ENCODE data around the gene TMEM115. TPM values are rescaled to one million over a fixed set of nuclear protein-coding genes. Genes with fewer than 3 reads are reported as not detected.

Gene TMEM115
- total RNA-seq, 4 donors from 2014 or later, result 56.7 to 72.4 (median 68.2) TPM

DNA sequence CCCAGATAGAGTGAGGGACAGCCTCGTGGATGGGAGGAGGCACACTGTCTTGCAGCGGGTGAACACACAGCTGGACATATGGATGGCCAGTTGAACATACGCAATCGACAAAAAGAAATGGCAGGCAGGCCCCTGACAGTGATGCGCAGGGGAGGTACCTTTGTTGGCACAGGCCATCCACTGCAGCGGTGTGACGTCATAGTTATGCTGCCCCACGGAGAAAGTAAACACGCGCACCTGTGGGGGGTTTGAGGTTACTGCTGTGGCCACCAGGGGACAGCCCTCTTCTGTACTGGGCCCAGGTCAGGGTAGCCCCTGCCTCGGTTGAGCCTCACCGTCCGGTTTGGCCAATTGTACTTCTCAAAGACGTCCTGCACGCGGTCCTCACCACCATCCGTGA, 19.4 kb upstream of the TMEM115 start:
- Histone ChIP-seq H3K27me3 (no peaks in the 10 kb centered on the region), H3K4me1 (peaks cover 0 to 13% (median 5%) of the 10 kb centered on the region in 4 donors), H3K27ac (no peak overlapping the region), H3K4me3 (no peak overlapping the region), H3K9me3 (no peaks in the 10 kb centered on the region), H3K36me3 (no peaks in the 10 kb centered on the region)
- no peak for DNase-seq (ENCODE audit: low spot score in 2 of 2)
- TF ChIP-seq, protein P1, sequence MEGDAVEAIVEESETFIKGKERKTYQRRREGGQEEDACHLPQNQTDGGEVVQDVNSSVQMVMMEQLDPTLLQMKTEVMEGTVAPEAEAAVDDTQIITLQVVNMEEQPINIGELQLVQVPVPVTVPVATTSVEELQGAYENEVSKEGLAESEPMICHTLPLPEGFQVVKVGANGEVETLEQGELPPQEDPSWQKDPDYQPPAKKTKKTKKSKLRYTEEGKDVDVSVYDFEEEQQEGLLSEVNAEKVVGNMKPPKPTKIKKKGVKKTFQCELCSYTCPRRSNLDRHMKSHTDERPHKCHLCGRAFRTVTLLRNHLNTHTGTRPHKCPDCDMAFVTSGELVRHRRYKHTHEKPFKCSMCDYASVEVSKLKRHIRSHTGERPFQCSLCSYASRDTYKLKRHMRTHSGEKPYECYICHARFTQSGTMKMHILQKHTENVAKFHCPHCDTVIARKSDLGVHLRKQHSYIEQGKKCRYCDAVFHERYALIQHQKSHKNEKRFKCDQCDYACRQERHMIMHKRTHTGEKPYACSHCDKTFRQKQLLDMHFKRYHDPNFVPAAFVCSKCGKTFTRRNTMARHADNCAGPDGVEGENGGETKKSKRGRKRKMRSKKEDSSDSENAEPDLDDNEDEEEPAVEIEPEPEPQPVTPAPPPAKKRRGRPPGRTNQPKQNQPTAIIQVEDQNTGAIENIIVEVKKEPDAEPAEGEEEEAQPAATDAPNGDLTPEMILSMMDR (IDR thresholded peaks at IDR 0.05), result no peak
- TF ChIP-seq EP300 (IDR thresholded peaks at IDR 0.05), result no peak
- TF ChIP-seq POLR2A (IDR thresholded peaks at IDR 0.05), result no peak
- 88 to 93% methylated on average over 14 to 17 of the region's 17 CpGs for WGBS, 2 donors

DNA sequence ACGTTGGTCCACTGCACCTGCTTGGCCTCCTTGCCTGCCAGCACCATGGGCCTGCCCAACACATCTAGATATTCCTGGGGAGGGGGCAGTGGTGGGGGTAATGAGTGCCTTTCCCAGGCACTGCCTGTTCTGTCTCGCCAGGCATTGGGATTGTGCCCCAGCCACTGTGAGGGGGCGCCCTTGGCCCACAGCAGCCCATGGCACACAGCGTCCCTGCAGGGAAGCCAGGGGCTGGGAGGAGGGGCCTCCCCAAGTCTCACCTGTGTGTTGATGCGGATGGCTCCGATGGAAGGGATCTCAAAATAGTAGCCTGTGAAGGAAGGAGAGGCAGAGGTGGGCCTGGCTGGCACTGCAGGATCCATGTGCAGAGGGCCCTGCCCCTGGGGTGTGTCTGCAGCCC, 18.7 kb upstream of the TMEM115 start:
- WGBS, 2 donors, result 73 to 81% methylated on average over 3 to 4 of the region's 6 CpGs
- TF ChIP-seq EP300 (IDR thresholded peaks at IDR 0.05) (no peak), POLR2A (IDR thresholded peaks at IDR 0.05) (no peak)
- Histone ChIP-seq H3K9me3 (no peaks in the 10 kb centered on the region), H3K4me3 (no peak overlapping the region), H3K27me3 (no peaks in the 10 kb centered on the region), H3K4me1 (peaks cover 0 to 7% (median 5%) of the 10 kb centered on the region in 4 donors), H3K36me3 (no peaks in the 10 kb centered on the region), H3K27ac (no peak overlapping the region)
- no peak for DNase-seq (ENCODE audit: low spot score in 2 of 2)

DNA sequence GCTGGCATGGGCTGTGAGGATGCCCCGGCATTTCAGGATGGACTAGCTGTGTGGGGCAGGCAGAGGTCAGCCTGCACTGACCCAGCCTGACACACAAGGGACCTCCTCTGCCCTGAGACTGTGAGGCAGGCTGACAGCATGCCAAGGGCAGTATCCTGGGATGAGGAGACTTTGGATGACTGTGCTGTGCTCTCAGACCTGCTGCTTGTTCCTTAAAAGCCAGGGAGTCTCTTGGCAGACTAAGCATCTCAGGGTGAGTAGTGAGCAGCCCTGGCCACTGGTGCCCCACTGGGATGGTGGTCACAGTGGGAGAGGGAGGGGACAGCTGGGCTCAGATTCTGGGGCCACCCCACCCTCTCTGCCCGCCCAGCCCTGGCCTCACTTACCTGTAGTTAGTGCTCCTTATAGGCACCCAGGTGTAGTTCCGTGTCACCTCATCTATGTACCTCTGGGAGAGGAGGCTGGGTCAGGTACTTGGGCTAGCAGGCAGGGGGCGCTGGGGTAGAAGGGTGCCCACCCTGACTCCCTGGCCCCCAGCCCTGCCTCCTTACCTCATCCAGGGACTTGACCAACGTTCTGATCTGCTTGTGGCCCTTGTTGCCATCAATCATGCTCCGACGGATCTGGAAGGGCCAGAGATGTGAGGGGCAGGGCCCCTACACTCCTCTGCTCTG, 16.1 kb upstream of the TMEM115 start:
- TF ChIP-seq, protein P1 (IDR thresholded peaks at IDR 0.05), result no peak
- TF ChIP-seq POLR2A (IDR thresholded peaks at IDR 0.05) (no peak), EP300 (IDR thresholded peaks at IDR 0.05) (no peak)
- 69 to 75% methylated on average over 6 to 7 of the region's 7 CpGs for WGBS, 2 donors
- DNase-seq (ENCODE audit: low spot score in 2 of 2), result no peak
- Histone ChIP-seq H3K4me3 (no peak overlapping the region), H3K9me3 (no peaks in the 10 kb centered on the region), H3K4me1 (peaks cover 0 to 13% (median 0%) of the 10 kb centered on the region in 4 donors), H3K27ac (no peak overlapping the region), H3K36me3 (no peaks in the 10 kb centered on the region), H3K27me3 (no peaks in the 10 kb centered on the region)

GRCh38 chr3:50374363-50375257, 15.3 kb upstream of the TMEM115 start:
- Histone ChIP-seq H3K9me3 (no peaks in the 10 kb centered on the region), H3K4me1 (peaks cover 0 to 13% (median 0%) of the 10 kb centered on the region in 4 donors), H3K27ac (no peak overlapping the region), H3K4me3 (no peak overlapping the region), H3K27me3 (no peaks in the 10 kb centered on the region), H3K36me3 (no peaks in the 10 kb centered on the region)
- TF ChIP-seq, protein P1 (IDR thresholded peaks at IDR 0.05), result no peak
- TF ChIP-seq EP300 (IDR thresholded peaks at IDR 0.05) (no peak), POLR2A (IDR thresholded peaks at IDR 0.05) (no peak)
- no peak for DNase-seq (ENCODE audit: low spot score in 2 of 2)
- WGBS, 2 donors, result 65 to 69% methylated on average over 18 of the region's 22 CpGs

GRCh38 chr3:50373146-50374051, 14.1 kb upstream of the TMEM115 start:
- no peak for DNase-seq (ENCODE audit: low spot score in 2 of 2)
- WGBS, 2 donors, result 33 to 34% methylated on average over 12 of the region's 12 CpGs
- no peaks in the 10 kb centered on the region for H3K27me3 ChIP-seq
- TF ChIP-seq, protein P1 (IDR thresholded peaks at IDR 0.05), result no peak
- TF ChIP-seq EP300 (IDR thresholded peaks at IDR 0.05) (no peak), POLR2A (IDR thresholded peaks at IDR 0.05) (no peak)
- H3K4me1 ChIP-seq, result peaks cover 0 to 13% (median 0%) of the 10 kb centered on the region in 4 donors
- no peaks in the 10 kb centered on the region for H3K9me3 ChIP-seq
- H3K36me3 ChIP-seq, result no peaks in the 10 kb centered on the region
- H3K4me3 ChIP-seq, result no peak overlapping the region
- H3K27ac ChIP-seq, result no peak overlapping the region

Measured in tibial nerve (tissue), 4 donors.